Hypothalamus (tissue), 51 donors: Measurements from ENCODE around the gene OR2T12.
"Not testable (repeated sequence)": the region's sequence is repeated elsewhere in the genome, so short reads cannot be mapped to it uniquely, and the experiment has no call there.

Experiments used
- DNase-seq, 51 donors: peaks; one replicate each; lab custom pipeline; 2025; lab: John Stamatoyannopoulos, UW

OR2T12 gene, protein sequence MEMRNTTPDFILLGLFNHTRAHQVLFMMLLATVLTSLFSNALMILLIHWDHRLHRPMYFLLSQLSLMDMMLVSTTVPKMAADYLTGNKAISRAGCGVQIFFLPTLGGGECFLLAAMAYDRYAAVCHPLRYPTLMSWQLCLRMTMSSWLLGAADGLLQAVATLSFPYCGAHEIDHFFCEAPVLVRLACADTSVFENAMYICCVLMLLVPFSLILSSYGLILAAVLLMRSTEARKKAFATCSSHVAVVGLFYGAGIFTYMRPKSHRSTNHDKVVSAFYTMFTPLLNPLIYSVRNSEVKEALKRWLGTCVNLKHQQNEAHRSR

DNA sequence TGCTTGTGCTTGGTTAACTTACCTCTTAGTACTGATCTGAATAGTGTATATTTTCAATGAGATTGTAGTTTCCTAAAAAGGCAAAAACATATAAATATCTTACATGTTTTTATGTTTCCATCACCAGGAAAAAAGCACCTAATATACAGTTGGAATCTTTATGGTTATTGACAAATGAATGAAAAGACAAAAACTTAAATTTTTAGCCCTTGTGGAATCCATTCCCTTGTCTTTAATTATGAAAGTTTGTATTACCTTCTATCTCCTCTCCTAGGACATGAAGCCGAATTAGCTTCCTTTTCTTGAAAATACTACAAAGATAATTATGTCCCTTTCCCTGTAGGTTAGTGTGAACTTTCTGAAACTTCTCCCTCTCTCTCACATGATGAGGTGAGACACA lies at the start of gene OR2T12:
Gene OR2T12, minus strand, starts transcription at position 101 of the 400 bp plus-strand sequence. CDS start 7,846 bp downstream, outside the sequence.
- no peak for DNase-seq

GRCh38 chr1:248348475-248348874 lies 45.3 kb upstream of the OR2T12 start, which contains the start of gene OR14C36:
TSS of gene OR14C36 (plus strand) at chr1:248348775. CDS start at chr1:248348775, 0 bp downstream.
- no peak for DNase-seq

- no peak for DNase-seq
These were observed 40.2 kb upstream of the OR2T12 start for GRCh38 chr1:248343451-248343850.

DNA sequence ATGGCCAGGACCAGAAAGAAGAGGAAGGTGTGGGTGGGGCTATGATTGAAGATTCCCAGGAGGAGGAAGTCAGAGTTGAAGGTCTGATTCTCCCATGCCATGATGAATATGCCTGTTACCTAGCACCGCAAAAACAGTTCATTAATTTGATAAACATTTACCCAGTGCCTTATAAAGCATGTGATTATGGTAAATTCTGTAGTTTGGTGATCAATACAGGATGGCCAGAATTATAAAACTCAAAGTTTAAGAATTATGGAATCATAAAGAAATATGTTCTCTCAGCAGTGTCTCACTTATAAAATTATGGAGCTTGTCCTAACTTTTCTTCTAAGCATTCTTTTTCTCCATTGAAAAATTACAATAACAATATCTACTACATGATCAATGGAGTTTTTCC lies 21.2 kb upstream of the OR2T12 start, which contains the start of gene OR2M7:
Gene OR2M7, minus strand, starts transcription at position 101 of the 400 bp plus-strand sequence. Its CDS starts 0 bp downstream, at position 101.
- DNase-seq = no peak

DNA sequence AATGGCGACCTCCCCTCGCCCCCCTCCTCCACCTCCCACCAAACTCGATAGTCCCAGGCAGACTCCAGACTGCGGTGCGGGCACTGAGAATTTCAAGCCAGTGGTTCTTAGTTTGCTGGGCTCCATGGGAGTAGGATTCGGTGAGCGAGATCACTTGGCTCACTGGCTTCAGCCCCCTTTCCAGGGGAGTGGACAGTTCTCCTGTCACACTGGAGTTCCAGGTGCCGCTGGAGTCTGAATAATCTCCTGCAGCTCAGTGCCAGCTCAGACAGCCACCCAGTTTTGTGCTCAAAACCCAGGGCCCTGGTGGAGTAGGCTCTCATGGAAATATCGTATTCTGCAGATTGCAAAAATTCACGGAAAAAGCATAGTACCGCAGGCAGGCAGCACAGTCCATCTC lies 13.6 kb upstream of the OR2T12 start:
- no peak for DNase-seq

GRCh38 chr1:248306740-248307139 lies 3.5 kb upstream of the OR2T12 start:
- not testable (repeated sequence) for DNase-seq

- DNase-seq = no peak
These were observed 2.9 kb upstream of the OR2T12 start for GRCh38 chr1:248306103-248306502.

GRCh38 chr1:248305672-248306071 lies 2.4 kb upstream of the OR2T12 start:
- DNase-seq = not testable (repeated sequence)

DNA sequence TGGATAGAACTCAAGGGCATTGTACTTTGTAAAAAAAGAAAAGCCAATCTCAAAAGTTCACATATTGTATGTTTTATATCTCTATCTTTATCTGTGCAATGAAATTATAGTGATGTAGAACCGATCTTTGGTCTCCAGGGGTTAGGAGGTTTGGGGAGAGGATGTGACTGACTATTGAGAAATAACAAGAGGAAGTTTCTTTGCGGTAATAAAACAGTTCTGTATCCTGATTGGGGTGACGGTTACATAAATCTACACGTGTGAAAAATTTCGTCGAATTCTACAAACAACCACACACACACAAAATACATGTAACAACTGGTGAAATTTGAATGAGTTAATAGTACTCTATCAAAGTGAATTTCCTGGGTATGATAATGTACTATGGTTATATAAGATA lies 14.8 kb downstream of the OR2T12 start:
- DNase-seq = no peak

DNA sequence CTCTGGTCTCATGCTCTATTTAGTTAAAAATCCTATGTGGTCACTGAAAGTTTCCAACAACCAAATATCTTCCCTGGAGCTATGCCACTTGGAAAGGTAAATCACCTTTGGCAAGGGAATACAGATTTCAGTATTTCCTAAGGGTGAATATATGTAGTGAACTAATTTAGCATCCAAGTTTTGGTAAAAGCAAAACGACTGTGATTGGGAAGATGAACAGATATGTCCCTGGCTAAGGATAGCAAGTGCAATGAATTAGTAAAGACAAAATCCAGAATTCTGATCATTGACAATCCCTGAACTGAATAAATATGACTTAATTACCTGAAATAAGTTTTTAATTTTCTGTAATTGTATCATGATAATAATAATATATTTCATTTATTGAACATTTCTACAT lies 25.3 kb downstream of the OR2T12 start, which contains the start of gene OR2T33:
Gene OR2T33, minus strand, starts transcription at position 101 of the 400 bp plus-strand sequence. CDS start 4,162 bp downstream, outside the sequence.
- no peak for DNase-seq

DNA sequence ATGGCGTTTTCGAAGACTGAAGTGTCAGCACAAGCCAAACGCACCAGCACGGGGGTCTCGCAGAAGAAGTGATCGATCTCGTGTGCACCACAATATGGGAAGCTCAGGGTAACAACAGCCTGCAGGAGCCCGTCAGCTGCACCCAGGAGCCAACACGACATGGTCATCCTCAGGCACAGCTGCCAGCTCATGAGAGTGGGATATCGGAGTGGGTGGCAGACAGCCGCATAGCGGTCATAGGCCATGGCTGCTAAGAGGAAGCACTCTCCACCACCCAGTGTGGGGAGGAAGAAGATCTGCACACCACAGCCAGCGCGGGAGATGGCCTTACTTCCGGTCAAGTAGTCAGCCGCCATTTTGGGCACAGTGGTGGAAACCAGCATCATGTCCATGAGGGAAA lies 30.0 kb downstream of the OR2T12 start:
- not testable (repeated sequence) for DNase-seq

DNA sequence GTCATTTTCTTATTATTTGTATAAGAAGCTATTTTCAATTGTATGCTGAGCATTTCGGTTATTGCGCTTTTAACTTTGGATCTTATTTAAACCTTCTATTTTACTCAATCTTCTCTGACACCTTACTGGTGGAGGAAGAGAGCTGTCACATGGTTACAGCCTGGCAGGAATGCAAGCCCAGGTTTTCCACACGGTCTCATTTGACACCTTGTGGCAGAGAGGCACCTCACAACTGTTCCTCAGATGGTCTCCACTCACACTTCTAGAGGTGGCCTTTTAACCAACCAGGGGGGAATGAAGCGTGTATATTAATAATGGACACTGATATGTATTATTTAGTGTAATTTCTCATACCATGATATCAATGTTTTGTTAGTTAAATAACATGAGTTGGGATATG lies 35.0 kb downstream of the OR2T12 start:
- no peak for DNase-seq

DNA sequence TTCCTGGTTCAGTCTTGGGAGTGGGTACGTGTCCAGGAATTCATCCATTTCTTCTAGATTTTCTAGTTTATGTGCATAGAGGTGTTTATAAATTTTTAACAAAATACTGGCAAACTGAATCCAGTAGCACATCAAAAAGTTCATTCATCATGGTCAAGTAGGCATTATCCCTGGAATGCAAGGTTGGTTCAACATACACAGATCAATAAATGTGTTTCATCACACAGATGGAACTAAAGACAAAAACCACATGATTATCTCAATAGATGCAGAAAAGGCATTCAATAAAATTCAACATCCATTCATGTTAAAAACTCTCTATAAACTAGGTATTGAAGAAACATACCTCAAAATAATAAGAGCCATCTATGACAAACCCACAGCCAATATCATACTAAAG lies 43.9 kb downstream of the OR2T12 start:
- DNase-seq = not testable (repeated sequence)

DNA sequence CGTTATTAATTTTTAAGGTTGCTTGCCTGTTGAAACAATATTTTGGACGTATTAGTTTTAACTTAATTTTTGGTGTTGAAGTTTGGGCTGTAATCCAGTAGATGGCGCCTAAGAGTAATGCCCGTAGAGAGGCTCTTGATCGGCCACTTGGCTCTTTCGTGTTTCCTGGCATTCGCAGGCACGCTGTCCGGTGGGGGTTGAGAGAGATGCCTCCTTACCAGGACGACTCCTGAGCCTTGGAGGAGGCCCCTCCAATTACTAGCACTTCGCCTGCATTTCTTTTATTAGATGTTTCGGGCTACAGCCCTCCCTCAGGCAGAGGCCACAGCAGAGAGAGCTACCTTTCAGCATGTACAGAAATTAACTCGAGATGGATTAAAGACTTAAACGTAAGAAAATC lies 60.0 kb downstream of the OR2T12 start:
- peak in 25 of 51 donors; percentile 1 to 48 (median 10) for DNase-seq
